Measurements from ENCODE around the gene RFX7.

DNA sequence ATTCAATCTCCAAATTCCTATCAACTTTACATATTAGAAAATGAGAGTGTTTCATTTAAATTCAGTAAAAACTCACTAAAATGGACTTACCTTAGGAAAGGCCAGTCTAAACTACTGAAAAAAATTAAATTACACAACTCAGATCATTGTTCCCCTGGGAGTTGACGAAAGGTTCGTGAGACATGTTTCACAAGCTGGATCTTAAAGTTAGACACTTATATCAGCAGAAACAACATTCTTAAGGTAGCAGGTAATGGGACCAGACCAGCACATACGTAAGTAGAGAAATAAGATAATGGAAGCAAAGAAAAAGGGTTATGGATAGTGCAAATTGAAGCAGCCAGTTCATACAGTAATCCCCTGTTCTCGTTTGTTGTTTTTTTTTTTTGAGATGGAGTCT, 8.9 kb downstream of the RFX7 start:
- TF ChIP-seq POLR2AphosphoS5 (IDR thresholded peaks at IDR 0.05; ENCODE audit: low read depth, low read length): no peak
- TF ChIP-seq POLR2A (IDR thresholded peaks at IDR 0.05; ENCODE audit: low read depth, low read length): no peak
- no peak for TF ChIP-seq TAF1 (IDR thresholded peaks at IDR 0.05; ENCODE audit: borderline replicate concordance, low read depth, low read length)

All from GM12892 (cell line).